HFF-Myc (cell line): ENCODE measurements around the gene VAT1L.
A peak's percentile ranks its signal among the peaks of the same experiment; 100 is the strongest.

Experiments
- DNase-seq: peaks from one replicate; pipeline ENCODE4 v3.0.0-alpha.2; 2011; ENCODE audit warnings: low read depth; ENCODE audit errors: extremely low read depth
- H3K4me3 ChIP-seq: replicated peaks from 2 replicates; pipeline ENCODE4 v1.5.1; 2011; ENCODE audit warnings: low read depth, mild to moderate bottlenecking, control low read depth, low read length
- TF ChIP-seq, protein P1 (sequence below): IDR thresholded peaks from 2 replicates; pipeline ENCODE4 v1.5.1; 2012; ENCODE audit warnings: mild to moderate bottlenecking, low read depth, low read length, control low read depth; ENCODE audit errors: missing control alignments

The VAT1L gene

GRCh38 chr16:77825196-77825595, 36.8 kb downstream of the VAT1L start:
- no peak overlapping the region for H3K4me3 ChIP-seq
- DNase-seq: no peak
- TF ChIP-seq, protein P1, sequence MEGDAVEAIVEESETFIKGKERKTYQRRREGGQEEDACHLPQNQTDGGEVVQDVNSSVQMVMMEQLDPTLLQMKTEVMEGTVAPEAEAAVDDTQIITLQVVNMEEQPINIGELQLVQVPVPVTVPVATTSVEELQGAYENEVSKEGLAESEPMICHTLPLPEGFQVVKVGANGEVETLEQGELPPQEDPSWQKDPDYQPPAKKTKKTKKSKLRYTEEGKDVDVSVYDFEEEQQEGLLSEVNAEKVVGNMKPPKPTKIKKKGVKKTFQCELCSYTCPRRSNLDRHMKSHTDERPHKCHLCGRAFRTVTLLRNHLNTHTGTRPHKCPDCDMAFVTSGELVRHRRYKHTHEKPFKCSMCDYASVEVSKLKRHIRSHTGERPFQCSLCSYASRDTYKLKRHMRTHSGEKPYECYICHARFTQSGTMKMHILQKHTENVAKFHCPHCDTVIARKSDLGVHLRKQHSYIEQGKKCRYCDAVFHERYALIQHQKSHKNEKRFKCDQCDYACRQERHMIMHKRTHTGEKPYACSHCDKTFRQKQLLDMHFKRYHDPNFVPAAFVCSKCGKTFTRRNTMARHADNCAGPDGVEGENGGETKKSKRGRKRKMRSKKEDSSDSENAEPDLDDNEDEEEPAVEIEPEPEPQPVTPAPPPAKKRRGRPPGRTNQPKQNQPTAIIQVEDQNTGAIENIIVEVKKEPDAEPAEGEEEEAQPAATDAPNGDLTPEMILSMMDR: no peak

DNA sequence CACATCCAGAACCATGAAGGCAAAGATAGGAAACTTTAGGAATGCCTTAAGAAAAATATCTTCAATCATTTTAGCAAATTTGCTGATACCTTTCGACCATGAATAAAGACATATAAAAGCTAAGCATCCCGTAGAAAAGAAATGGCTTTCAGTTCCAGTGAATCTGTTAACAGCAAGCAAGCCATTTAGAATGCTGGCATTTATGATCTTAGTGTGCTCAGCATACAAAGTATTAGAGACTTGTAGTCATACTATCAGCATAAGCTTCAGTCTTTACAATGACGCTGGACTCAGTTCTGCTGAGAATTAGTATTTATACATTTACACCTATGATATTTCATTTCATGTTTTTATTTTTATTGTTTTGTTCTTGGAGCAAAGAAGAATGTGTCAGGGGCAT, 38.7 kb downstream of the VAT1L start:
- no peak overlapping the region for H3K4me3 ChIP-seq
- TF ChIP-seq, protein P1: no peak
- DNase-seq: no peak

- DNase-seq: peak; percentile 9
- TF ChIP-seq, protein P1: no peak
- no peak overlapping the region for H3K4me3 ChIP-seq
Observed at GRCh38 chr16:77833921-77834634, 45.7 kb downstream of the VAT1L start.

DNA sequence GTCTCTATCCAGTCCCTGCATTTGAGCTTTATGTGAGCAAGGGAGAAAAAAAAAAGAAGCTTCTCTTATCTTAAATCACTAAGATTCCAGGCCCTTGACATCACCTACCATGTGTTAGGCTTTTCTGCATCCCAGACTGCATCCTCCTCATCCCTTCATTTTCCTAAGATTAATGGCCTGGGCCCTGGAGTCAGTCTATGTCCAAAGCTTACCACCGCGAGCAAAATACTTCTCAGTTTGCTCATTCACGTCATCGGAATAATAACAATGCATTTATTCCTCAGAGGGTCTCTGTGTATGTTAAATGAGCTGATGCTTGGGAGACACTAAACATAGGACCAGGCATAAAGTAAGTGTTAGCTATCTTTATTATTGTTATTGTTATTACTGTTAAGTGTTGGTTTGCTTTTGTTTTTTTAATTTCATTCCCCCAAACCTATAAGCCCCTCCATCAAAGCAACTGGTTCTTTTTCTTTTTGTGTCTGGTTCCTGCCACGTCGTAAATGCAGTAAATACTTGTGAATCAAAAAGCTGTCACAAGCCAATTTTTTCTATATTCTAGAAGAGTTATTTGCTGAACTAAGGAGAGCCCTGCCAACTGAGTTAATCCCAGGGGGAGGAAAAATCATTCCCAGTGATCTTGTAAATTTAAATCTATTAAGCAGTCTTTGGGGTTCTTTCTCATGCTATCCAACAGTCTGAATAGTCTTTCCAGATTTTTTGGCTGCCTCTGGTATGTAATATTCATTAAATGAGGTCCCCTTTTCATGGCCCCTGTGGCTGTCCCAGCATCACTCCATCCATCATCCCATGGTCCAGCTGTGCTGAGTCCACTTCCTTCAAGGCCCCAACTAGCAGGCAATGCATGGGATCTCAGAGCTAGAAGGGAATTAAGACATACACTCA, 46.5 kb downstream of the VAT1L start:
- DNase-seq: no peak
- TF ChIP-seq, protein P1: no peak
- no peak overlapping the region for H3K4me3 ChIP-seq

DNA sequence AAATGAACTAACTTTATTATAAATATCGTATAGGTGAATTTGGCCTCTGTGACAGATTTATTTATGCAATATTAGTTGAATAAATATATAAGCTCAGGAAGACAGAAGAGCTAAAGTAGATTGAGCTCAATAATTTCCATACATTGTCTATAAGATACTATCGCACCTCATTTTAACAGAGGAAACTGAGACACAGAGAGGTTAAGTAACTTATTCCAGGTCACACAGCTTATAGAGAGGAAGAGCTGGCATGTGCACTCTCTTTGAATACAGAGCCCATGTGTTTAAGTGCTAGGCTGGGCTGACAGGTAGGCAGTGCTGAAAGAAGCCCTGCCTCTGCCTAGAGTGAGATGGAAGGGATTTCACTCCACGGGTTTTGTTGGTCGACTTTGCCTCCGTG, 48.4 kb downstream of the VAT1L start:
- no peak overlapping the region for H3K4me3 ChIP-seq
- DNase-seq: no peak
- TF ChIP-seq, protein P1: no peak

DNA sequence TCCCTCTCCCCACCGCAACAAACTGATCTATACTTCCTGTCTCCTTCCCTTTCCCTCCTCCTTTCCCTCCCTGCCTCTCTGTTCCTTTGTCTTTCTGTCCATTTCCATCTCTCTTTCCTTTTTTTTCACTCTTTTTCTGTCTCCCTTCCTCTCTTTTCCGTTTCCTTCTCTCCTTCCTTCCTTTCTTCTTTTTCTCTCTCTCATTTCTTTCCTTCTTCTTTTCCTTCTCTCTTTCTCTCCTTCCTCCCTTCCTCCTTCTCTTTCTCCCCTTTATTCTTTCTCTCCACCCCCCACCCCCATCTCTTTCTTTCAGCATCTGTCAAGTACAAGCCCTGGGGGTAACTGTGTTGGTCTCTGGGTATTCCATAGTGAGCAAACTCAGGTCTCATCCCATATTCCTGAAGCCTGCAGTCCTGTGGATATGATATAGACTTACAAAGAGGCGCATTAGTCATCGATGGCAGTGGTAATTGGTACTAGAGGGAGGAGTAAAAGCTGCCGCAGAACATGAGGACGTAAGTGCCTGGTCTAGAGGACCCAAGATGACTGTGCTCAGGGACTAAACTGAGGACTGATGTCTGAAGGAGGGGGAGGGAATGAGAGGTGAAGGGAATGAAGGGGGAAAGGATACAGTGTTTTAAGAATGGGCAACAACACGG, 50.4 kb downstream of the VAT1L start:
- DNase-seq: no peak
- TF ChIP-seq, protein P1: no peak
- H3K4me3 ChIP-seq: no peak overlapping the region
